Neural progenitor cell (in vitro differentiated cells): ENCODE measurements around the gene AEBP1. TPM values are rescaled to one million over a fixed set of nuclear protein-coding genes. Genes with fewer than 3 reads are reported as not detected.
A peak's percentile ranks its signal among the peaks of the same experiment; 100 is the strongest.
"Not testable (repeated sequence)": the region's sequence is repeated elsewhere in the genome, so short reads cannot be mapped to it uniquely, and the experiment has no call there.

Experiments
- DNase-seq: peaks from one replicate; pipeline ENCODE4 v3.0.0-alpha.2; 2016; ENCODE audit warnings: low spot score
- H2AFZ ChIP-seq: fragments of 200-600 bp; sonication (generic); replicated peaks from 2 replicates; pipeline ENCODE4 v1.6.1; 2016; ENCODE audit warnings: antibody characterized with exemption
- H3F3A ChIP-seq: fragments of 200-600 bp; sonication (generic); 2 replicates; pipeline ENCODE4 v1.6.1; 2016; ENCODE audit warnings: antibody characterized with exemption, low read depth
- H3K27ac ChIP-seq: fragments of 200-600 bp; sonication (generic); 2 replicates; pipeline ENCODE4 v1.5.1; 2016; ENCODE audit warnings: mild to moderate bottlenecking
- H3K27me3 ChIP-seq: fragments of 200-600 bp; sonication (generic); 2 replicates; pipeline ENCODE4 v1.6.1; 2016; ENCODE audit warnings: mild to moderate bottlenecking, moderate library complexity
- H3K36me3 ChIP-seq: fragments of 200-600 bp; sonication (generic); 2 replicates; pipeline ENCODE4 v1.5.1; 2016
- H3K4me1 ChIP-seq: fragments of 200-600 bp; sonication (generic); 2 replicates; pipeline ENCODE4 v1.6.1; 2016; ENCODE audit warnings: mixed run types
- H3K4me2 ChIP-seq: fragments of 200-600 bp; sonication (generic); 2 replicates; pipeline ENCODE4 v1.6.1; 2016
- H3K4me3 ChIP-seq: fragments of 200-600 bp; sonication (generic); 2 replicates; pipeline ENCODE4 v1.5.1; 2016
- H3K79me2 ChIP-seq: fragments of 200-600 bp; sonication (generic); 2 replicates; pipeline ENCODE4 v1.6.1; 2016; ENCODE audit warnings: low read depth
- H3K9ac ChIP-seq: fragments of 200-600 bp; sonication (generic); 2 replicates; pipeline ENCODE4 v1.6.1; 2016
- H3K9me3 ChIP-seq: fragments of 200-600 bp; sonication (generic); 2 replicates; pipeline ENCODE4 v1.5.1; 2016; ENCODE audit warnings: low read depth
- H4K20me1 ChIP-seq: fragments of 200-600 bp; sonication (generic); 2 replicates; pipeline ENCODE4 v1.6.1; 2016; ENCODE audit warnings: low read depth
- H3K27ac Mint-ChIP-seq: 3 replicates; pipeline ENCODE4 v1.8.0; 2021; ENCODE audit warnings: mixed read lengths
- H3K27me3 Mint-ChIP-seq: 2 replicates; pipeline ENCODE4 v1.8.0; 2022; ENCODE audit warnings: low read depth, mild to moderate bottlenecking, inconsistent platforms, moderate library complexity, mixed read lengths; ENCODE audit not compliant: insufficient read depth
- H3K36me3 Mint-ChIP-seq: 3 replicates; pipeline ENCODE4 v1.8.0; 2021; ENCODE audit warnings: mixed read lengths
- H3K4me1 Mint-ChIP-seq: 3 replicates; pipeline ENCODE4 v1.8.0; 2021; ENCODE audit warnings: mixed read lengths
- H3K4me3 Mint-ChIP-seq: 3 replicates; pipeline ENCODE4 v1.8.0; 2021; ENCODE audit warnings: mild to moderate bottlenecking, moderate library complexity, mixed read lengths
- H3K9me3 Mint-ChIP-seq: 3 replicates; pipeline ENCODE4 v1.8.0; 2020; ENCODE audit warnings: mixed read lengths
- CTCF ChIP-seq: fragments of 200-600 bp; sonication (generic); IDR thresholded peaks from 2 replicates; pipeline ENCODE4 v1.5.1; 2017; ENCODE audit warnings: antibody characterized with exemption, mild to moderate bottlenecking
- EZH2 ChIP-seq: fragments of 200-600 bp; sonication (generic); IDR thresholded peaks from 2 replicates; pipeline ENCODE4 v1.6.1; 2017; ENCODE audit warnings: antibody characterized with exemption, mild to moderate bottlenecking, moderate library complexity
- EZH2phosphoT487 ChIP-seq: fragments of 200-600 bp; sonication (generic); IDR thresholded peaks from 2 replicates; pipeline ENCODE4 v1.6.1; 2017; ENCODE audit warnings: antibody characterized with exemption
- total RNA-seq: library from RNA; depleted of rRNA; stranded (reverse); fragments of >200 nt; gene quantifications from 2 replicates; pipeline ENCODE4 v1.2.3, GENCODE V29; 2015; ENCODE audit warnings: low replicate concordance

AEBP1 gene
- total RNA-seq, 1 donor from 2014 or later: 4.5 TPM

DNA sequence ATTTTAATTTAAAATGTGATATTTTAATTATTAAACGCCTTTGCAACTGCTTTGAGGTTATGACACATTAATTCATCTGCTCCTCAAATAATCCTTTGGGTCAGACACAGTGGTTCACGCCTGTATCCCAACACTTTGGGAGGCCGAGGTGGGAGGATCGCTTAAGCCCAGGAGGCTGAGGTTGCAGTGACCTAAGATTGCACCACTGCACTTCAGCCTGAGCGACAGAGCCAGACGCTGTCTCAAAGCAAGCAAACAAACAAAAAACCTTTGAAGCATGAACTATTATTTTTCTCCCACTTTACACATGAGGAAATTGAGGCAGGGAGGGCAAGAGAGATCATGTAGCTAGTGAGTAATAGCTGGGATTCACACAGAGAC is 20.7 kb downstream of the AEBP1 start:
- no peaks in the 10 kb centered on the region for H3K36me3 ChIP-seq
- peaks cover 7% of the 10 kb centered on the region for H3K9me3 Mint-ChIP-seq
- H3K27me3 Mint-ChIP-seq: peaks cover 6% of the 10 kb centered on the region
- H3K27ac ChIP-seq: no peak overlapping the region
- peaks cover 21% of the 10 kb centered on the region for H3K4me1 Mint-ChIP-seq
- no peaks in the 10 kb centered on the region for H4K20me1 ChIP-seq
- H3K4me1 ChIP-seq: peaks cover 9% of the 10 kb centered on the region
- H3K36me3 Mint-ChIP-seq: peaks cover 11% of the 10 kb centered on the region
- H3K79me2 ChIP-seq: peaks cover 32% of the 10 kb centered on the region
- no peak overlapping the region for H3K4me3 ChIP-seq
- DNase-seq: no peak
- no peak overlapping the region for H3K27ac Mint-ChIP-seq
- H3K27me3 ChIP-seq: peaks cover 16% of the 10 kb centered on the region
- H3K4me2 ChIP-seq: no peak overlapping the region
- H2AFZ ChIP-seq: no peak overlapping the region
- no peaks in the 10 kb centered on the region for H3K9me3 ChIP-seq
- peaks cover 3% of the 10 kb centered on the region for H3F3A ChIP-seq
- TF ChIP-seq EZH2phosphoT487: no peak
- TF ChIP-seq EZH2: no peak
- TF ChIP-seq CTCF: no peak
- H3K9ac ChIP-seq: no peak overlapping the region
- peak overlapping the region; percentile 91 for H3K4me3 Mint-ChIP-seq

GRCh38 chr7:44126574-44126973 is 22.4 kb downstream of the AEBP1 start:
- H3K27ac Mint-ChIP-seq, DNase-seq, H3K4me3 ChIP-seq, H2AFZ ChIP-seq, H3K4me2 ChIP-seq, H3K4me1 ChIP-seq, H3K36me3 Mint-ChIP-seq, H4K20me1 ChIP-seq, H3K27me3 Mint-ChIP-seq, H3K9ac ChIP-seq, H3K4me3 Mint-ChIP-seq, H3F3A ChIP-seq, H3K9me3 ChIP-seq, H3K27ac ChIP-seq, H3K9me3 Mint-ChIP-seq, H3K36me3 ChIP-seq: not testable (repeated sequence)
- peaks cover 16% of the 10 kb centered on the region for H3K4me1 Mint-ChIP-seq
- H3K79me2 ChIP-seq: peaks cover 16% of the 10 kb centered on the region
- peaks cover 16% of the 10 kb centered on the region for H3K27me3 ChIP-seq

DNA sequence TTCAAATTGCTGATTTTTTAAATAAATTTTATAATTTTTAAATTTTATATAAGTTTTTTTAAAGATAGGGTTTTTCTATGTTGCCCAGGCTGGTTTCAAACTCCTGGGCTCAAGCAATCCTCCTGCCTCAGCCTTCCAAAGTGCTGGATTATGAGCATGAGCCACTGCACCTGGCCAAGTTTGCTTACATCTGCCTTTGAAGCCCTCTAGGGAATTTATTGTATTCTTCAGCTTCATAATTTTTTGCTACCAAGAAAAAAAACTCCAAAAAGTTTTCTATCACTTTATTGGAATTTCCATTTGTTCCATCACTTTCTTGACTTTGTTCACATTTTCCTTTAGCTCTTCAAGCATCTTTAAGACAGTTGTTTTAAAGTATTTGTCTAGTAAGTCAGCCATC is 23.0 kb downstream of the AEBP1 start:
- H3K27ac ChIP-seq: no peak overlapping the region
- DNase-seq: no peak
- H3K9me3 ChIP-seq: no peaks in the 10 kb centered on the region
- peaks cover 10% of the 10 kb centered on the region for H3K79me2 ChIP-seq
- H3F3A ChIP-seq: peaks cover 3% of the 10 kb centered on the region
- H4K20me1 ChIP-seq: no peaks in the 10 kb centered on the region
- no peaks in the 10 kb centered on the region for H3K36me3 Mint-ChIP-seq
- H3K36me3 ChIP-seq: no peaks in the 10 kb centered on the region
- H3K9me3 Mint-ChIP-seq: peaks cover 7% of the 10 kb centered on the region
- H3K4me3 ChIP-seq: no peak overlapping the region
- H3K27me3 Mint-ChIP-seq: peaks cover 4% of the 10 kb centered on the region
- H2AFZ ChIP-seq: no peak overlapping the region
- no peak overlapping the region for H3K4me3 Mint-ChIP-seq
- H3K4me2 ChIP-seq: no peak overlapping the region
- H3K27ac Mint-ChIP-seq: no peak overlapping the region
- H3K9ac ChIP-seq: no peak overlapping the region
- H3K4me1 Mint-ChIP-seq: peaks cover 18% of the 10 kb centered on the region
- H3K27me3 ChIP-seq: peaks cover 16% of the 10 kb centered on the region
- peaks cover 5% of the 10 kb centered on the region for H3K4me1 ChIP-seq
- TF ChIP-seq CTCF (no peak), EZH2 (no peak), EZH2phosphoT487 (no peak)

GRCh38 chr7:44128721-44129582 is 24.8 kb downstream of the AEBP1 start:
- H3K4me2 ChIP-seq: no peak overlapping the region
- H3K4me3 Mint-ChIP-seq: no peak overlapping the region
- peaks cover 16% of the 10 kb centered on the region for H3K27me3 ChIP-seq
- no peak overlapping the region for H3K4me3 ChIP-seq
- no peaks in the 10 kb centered on the region for H4K20me1 ChIP-seq
- TF ChIP-seq CTCF: no peak
- no peak for TF ChIP-seq EZH2phosphoT487
- no peak for TF ChIP-seq EZH2
- peaks cover 12% of the 10 kb centered on the region for H3K4me1 Mint-ChIP-seq
- no peaks in the 10 kb centered on the region for H3K79me2 ChIP-seq
- H3K4me1 ChIP-seq: no peaks in the 10 kb centered on the region
- H3K36me3 ChIP-seq: no peaks in the 10 kb centered on the region
- H3K36me3 Mint-ChIP-seq: no peaks in the 10 kb centered on the region
- H3K9ac ChIP-seq: no peak overlapping the region
- no peak for DNase-seq
- peaks cover 4% of the 10 kb centered on the region for H3K27me3 Mint-ChIP-seq
- H3K27ac Mint-ChIP-seq: peak overlapping the region; percentile 80
- no peaks in the 10 kb centered on the region for H3K9me3 ChIP-seq
- peaks cover 3% of the 10 kb centered on the region for H3F3A ChIP-seq
- H2AFZ ChIP-seq: no peak overlapping the region
- peaks cover 7% of the 10 kb centered on the region for H3K9me3 Mint-ChIP-seq
- no peak overlapping the region for H3K27ac ChIP-seq
